Activated naive CD4-positive, alpha-beta T cell treated with Interleukin-2 at 50 U/mL for 16 hours (primary cell): ENCODE data around the gene PLCH2.
A peak's percentile ranks its signal among the peaks of the same experiment; 100 is the strongest.
"Not testable (repeated sequence)": the region's sequence is repeated elsewhere in the genome, so short reads cannot be mapped to it uniquely, and the experiment has no call there.

Experiments used
- DNase-seq: peaks from one replicate; pipeline ENCODE4 v3.0.0-alpha.2; 2020

PLCH2 gene

DNA sequence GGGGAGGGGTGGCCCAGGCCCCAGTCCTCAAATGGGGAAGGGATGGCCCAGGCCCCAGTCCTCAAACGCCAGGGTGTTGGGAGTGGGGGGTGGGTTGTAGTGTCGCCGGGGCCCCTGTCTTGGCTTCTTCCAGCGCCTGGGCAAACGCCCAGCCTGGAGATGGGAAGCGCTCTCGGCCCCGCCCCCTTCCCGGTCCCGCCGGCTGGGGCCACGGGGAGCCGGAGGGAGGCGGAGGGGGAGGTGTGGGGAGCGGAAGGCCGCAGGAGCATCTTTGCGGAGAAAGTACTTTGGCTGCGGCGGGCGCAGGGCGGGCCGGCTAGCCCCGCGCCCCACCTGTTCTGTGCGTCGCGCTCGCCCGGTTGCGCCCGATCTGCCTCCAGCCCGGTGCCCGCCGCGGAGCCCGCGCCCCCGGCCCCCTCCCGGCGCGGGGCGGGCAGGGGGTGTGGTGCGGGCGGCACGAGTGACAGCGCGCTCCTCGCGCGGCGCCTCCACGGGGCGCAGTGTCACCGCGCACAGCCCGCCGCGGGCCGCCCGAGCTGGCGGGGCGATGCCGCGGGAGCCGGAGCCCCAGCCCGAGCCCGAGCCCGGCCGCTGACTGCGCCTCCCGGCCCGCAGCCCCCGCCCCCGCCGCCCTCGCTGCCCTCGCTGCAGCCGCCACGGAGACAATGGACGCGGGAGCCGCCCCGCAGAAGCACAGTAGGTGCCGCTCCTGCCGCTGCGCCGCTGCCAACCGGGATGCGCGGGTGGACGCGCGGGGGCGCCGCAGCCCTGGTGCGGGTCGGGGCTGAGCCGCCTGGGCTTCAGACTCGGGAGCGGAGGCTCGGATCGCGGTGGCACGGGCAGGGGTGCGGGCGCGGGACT, 32.6 kb upstream of the PLCH2 start:
- DNase-seq = peak; percentile 16

DNA sequence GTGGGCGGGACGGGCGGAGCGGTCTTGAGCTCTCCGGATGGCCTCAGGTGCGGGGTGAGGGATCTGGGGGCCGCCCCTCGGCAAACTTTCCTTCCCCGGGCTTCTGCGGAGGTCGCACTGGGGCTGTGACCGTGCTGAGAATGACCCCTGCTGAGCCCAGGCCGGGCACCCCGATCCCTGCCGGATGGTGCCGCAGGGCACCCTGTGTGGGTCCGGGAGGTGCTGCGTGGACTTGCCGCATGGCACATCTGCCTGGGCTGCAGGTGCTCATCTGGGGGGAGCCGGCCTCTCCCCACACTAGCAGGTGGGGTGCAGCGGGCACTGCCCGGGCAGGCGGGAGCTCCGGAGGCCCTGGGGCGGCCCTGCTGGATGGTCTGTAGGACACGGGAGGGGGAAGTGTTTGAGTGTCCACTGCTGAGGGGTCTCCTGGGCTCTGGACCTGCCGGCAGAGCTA, 31.9 kb upstream of the PLCH2 start:
- DNase-seq = no peak

DNA sequence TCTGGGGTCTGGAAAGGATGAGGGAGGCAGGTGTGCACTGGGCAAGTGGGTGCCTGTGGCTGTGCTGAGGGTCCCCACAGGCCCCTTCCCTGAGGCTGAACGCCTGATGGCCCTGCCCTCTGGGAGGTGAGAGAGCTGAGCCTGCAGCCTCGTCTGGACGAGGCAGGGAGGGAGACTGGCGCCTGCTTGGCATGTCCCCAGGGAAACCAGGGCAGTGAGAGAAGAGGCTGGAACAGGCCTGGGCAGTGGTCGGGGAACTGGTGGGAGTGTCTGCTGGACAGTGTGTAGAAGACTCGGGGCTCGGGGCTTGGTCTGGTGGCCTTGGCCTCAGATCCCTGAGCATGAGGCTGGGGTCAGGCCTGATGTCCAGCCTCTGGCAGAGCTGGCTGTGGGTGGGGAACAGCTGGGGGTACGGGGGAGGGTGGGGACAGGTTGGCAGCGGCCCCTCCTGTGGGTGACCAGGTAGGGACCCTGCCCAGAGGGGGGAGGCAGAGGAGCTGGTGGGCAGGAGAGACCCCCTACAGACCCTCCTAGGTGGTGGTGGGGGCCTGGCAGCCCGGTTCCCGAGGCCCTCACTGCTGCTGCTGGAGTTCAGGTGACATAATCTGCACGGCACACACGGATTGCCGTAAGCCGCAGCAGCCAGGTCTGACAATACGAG, 30.8 kb upstream of the PLCH2 start:
- no peak for DNase-seq

DNA sequence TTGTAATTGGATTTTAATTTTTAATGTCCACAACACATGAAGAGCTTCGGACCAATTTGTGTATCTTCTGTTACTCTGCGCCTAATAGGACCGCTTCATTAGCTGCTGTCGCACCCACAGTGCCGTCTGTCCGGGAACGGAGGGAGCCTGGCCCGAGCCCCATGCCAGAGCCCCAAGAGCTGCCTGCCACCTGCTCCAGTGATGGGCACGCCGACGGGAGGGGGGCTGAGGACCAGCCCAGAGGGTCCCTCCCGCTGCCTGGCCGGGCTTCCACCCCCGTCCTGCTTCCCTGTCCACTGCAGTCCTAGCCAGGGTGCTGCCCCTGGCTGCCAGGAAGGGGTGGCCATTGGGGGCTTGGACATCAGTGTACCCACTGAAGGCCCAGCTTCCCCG, 30.3 kb upstream of the PLCH2 start:
- no peak for DNase-seq

DNA sequence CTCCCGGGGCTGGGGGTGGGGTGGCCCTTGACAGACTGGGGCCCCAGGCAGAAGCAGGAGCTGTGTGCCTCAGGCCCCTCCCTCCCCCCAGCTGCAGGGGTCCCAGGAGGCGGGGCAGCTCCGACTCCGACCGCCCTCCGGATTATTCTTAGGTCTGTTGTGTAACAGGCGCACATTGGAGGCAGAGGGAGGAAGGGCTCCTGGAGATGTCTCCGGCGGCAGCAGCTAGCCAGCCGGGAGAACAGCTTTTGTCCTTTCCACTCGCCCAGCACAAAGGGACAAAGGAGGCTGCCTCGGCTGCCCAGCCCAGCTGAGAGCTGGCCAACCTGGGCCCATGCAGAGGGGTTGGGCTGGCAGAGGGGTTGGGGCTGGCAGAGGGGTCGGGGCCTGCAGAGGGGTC, 29.7 kb upstream of the PLCH2 start:
- DNase-seq = no peak

DNA sequence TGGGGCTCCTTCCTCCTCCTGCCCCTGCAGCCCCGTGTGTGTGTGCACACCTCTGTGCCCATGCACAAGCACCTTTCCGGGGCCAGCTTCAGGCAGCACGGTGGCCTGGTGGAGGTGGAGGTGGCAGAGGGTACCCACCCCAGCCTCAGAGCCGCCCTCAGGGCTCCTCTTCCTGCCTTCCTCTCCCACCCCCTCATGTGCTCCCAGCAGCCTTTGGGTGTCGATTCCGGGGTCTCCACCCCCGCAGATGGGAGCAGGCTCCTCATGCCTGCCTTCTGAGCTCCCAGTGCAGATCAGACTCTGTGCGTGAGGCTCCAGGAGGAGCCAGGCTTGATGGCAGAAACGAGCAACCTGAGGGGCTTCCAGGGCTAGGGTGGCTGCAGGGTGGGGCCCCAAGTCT, 29.2 kb upstream of the PLCH2 start:
- DNase-seq = no peak

DNA sequence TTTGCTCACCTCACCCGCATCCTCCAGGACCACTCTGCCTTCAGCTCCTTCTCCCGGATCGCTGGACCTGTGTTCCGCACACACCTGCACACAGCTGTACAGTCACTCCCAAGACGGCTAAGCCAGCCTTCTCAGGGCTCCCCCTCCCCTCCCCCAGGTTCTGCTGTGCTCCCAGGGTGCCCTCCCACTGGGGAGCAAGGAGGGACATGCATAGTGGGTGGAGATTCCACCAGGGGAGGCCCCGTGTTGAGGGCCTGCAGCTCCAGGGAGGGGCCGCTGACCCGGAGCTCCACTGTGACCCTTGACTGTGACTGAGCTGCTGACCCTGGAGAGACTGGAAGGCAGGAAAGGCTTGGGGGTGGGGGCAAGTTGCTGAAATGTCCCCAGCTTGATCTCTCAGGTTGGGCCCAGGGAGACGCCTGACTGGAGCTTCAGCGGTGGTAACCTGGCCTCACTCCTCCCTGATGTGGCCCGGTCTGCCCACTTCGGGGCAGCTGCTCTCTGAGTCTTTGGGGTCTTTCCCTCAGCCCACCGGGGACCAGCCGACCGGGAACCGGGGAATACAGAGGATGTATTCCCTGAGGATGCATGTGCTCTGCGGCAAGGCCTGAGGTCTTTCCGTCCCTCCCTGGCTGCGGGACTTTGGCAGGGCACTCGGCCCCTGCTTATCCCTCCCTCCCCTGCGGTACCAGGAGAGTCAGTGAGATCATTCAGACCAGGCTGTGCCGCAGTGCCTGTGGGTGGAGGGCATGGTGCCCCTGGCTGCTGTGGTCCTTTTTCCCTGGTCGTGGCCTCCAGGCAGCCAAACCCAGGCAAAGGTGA, 28.6 kb upstream of the PLCH2 start:
- no peak for DNase-seq

DNA sequence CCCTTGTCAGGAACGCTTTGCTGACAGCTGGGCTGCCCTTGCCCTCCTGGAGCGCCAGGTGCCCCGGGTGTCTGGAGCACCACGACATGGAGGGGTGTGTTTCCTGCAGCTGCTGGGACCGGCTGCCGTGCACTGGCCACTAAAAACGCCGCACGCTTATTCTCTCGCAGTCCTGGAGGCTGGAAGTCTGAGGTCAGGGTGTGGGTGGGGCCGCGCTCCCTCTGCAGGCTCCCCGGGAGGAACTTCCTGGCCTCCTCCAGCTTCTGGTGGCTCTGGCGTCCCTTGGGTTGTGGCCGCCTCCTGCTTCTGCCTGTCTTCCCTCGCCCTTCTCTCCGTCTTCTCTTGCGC, 28.0 kb upstream of the PLCH2 start:
- no peak for DNase-seq

DNA sequence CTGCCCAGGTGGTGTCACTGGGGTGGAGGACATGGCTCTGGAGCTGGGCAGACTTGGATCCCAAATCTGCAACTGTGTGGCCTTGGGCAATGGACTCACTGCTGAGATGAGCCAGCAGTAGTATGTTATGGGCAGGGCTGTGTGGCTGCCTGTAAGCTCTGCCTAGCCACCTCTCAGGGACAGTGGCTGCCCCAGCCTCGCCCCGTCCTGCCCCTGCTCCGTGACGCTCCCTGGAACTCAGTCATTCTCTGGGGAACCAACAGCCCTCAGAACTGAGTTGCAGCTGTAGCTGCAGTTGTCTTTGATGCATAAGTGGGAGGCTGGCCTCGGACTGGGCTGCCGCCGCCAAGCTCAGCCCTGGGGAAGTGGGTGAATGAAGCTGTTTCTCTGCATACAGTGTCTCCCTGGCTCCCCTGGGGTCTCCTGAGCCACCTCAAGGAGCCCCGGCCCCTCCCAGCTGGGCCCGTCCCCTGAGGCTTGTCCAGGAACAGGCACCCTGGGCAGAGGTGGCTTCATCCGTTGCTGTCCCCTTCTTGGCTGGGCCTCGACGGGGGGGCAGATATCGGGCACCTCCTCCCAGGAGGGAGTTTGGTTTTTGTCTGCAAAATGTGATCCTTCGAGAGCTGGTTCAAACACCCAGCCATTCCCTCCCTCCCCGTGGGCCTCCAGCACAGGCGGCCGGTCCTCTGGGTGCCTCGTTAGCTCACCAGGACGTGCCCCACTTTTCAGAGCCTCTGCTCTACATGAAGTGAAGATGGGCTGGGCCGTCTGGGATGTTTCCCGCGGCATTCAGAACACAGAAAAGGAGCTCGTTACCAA, 26.2 kb upstream of the PLCH2 start:
- no peak for DNase-seq

DNA sequence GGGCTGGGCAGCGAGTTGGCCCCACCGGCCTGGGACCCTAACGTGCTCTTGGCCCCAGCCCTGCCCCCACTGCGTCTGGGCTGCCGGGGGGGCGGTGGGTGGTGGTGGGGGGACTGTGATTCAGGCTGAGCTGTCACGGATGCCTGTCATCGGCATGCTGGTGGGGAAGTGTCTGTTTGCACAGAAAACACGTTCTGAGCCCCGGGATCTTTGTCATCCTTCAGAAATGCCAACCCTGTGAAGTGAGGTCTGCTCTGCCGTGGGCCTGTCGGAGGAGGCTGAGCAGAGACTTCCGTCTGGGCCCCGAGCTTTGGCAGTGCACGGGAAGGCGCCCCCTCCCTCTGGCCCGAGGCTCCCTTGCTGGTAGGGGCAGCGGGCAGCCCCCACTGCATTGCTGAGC, 24.3 kb upstream of the PLCH2 start:
- DNase-seq = no peak

DNA sequence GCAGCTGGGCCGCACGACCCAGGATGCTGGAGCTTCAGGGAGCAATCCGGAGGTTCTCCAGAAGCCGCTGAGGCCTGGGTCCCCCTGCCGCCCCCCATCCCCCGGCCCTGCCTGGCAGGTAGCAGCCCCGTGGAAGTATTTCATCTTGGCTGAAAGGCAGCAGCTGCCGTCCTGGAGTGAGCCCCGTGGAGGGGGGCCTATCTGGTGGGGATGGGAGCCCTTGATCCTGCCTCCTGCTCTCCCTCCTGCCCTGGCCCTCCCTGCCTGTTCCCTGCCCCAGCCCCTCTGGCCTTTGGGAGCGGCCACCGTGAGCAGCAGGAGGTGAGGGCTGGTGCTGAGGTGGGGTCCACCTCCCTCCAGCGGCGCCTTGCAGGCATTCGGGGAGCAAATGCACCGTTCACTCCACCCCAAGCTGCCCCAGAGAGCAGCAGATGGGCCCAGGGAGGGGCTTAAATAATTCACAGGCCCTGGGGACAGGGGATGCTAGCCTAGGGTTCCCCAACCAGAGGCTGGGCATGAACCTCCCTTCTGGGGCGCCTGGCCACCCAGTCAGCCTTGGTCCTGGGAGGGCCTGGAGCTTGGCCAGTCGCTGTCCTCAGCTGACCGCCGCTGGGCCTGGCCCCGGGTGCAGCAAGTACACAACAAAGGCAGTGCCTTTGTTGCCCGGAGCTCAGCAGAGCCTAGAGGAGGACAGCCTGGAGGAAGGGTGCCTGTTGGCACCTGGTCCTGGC, 23.7 kb upstream of the PLCH2 start:
- DNase-seq = no peak

DNA sequence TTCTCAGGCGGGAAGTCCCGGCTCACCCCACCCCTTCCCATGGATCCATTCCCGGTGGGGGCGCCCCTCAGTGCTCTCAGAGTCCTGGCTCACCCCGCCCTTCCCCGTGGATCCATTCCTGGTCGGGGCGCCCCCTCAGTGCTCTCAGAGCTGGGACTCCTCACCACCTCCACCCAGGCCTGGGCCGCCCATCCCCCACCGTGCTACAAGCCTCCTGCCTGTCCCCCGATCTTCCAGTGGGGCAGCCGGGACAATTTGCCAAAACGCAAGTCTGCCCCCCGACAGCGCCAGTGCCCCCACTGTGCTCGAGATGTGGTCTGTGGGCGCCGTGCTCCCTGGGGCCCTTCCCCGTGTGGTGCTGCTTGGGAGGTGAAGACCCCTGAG, 23.2 kb upstream of the PLCH2 start:
- no peak for DNase-seq

DNA sequence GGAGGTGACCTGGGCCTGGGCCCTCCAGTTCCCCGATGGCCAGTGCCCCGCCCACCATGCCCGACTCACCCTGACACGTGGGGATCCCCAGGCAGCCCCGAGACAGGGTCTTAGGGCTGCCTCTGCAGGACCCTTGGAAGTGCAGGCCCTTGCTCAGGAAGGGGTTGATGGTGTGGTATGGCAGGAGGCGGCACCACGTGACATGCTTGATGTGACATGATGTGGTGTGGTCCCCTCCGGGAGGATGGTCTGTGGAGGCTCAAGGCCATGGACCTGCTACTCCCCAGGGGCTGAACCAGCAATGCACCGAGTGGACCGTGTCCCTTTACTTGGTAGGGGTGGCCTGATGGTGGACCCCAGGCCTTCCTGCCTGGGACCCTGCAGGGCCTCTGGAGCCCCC, 21.9 kb upstream of the PLCH2 start:
- DNase-seq = no peak

DNA sequence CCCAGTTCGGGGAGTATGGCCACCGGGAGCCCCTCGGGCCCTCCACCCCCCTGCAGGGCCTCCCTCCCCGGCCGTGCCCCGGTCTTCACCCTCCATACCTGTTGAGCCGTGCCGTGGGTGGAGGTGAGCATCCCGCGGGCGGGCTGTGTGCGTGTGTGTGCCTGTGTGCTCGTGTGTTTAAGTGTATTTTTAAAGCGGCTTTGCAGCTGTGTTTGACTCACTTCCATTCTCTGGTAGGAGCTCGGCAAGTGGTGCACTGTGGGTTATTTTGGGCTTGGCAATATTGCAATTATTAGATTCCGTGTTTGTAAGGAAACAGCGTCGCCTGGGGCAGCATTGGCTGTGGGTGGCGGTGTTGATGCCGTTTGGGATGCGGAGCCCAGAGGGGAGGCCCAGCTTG, 20.3 kb upstream of the PLCH2 start:
- DNase-seq = no peak

DNA sequence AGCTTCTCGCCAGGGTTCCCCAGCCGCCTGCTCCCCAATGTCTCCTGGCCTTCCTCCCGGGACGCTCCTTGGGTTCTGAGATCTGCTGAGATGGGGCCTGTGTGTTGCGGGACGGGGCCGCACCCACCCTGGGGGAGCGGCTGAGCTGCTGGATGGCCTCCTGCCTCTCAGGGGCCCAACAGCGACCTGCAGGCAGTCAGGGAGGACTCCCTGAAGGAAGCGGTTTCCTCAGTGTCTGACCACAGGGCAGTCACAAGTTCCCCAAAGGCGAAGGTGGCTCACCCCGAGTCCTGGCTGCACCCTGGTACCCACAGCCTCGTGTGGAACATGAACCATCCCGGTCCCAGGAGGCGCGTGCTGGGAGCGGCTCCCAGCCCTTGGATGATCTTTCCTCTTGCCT, 18.6 kb upstream of the PLCH2 start:
- no peak for DNase-seq

DNA sequence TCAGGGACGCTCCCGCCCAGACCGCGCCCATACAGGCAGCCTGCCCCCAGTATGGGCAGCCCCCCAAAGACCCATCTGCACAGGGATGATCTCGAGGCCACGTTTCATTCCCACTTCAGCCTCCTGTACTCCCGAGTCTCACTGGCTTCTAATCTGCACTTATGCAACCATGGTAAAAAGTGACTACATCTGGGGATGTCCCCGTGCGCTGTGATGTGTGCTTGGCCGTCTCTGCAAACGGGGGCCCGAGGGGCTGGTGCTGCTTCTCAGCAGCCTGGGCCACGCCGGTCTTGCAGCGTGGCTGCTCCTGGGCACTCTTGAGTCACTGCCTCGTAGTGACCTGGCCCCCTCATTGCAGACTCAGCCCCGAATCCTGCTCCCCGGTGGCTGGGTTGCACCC, 17.4 kb upstream of the PLCH2 start:
- DNase-seq = no peak

DNA sequence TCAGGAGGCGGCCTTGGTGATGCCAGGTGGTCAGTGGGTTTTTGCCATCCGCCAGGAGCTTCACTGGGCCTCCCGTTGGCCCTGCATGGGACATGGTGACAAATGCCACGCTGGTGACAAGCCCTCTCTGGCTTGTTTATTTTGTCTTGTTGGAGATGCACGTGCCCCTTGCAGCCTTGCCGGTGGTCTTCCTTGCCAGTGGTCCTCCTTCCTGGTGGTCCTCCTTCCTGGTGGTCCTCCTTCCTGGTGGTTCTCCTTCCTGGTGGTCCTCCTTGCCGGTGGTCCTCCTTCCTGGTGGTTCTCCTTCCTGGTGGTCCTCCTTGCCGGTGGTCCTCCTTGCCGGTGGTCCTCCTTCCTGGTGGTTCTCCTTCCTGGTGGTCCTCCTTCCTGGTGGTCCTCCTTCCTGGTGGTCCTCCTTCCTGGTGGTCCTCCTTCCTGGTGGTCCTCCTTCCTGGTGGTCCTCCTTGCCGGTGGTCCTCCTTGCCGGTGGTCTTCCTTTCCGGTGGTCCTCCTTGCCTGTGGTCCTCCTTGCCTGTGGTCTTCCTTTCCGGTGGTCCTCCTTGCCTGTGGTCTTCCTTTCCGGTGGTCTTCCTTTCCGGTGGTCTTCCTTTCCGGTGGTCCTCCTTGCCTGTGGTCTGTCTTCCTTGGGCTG, 16.9 kb upstream of the PLCH2 start:
- DNase-seq = not testable (repeated sequence)

DNA sequence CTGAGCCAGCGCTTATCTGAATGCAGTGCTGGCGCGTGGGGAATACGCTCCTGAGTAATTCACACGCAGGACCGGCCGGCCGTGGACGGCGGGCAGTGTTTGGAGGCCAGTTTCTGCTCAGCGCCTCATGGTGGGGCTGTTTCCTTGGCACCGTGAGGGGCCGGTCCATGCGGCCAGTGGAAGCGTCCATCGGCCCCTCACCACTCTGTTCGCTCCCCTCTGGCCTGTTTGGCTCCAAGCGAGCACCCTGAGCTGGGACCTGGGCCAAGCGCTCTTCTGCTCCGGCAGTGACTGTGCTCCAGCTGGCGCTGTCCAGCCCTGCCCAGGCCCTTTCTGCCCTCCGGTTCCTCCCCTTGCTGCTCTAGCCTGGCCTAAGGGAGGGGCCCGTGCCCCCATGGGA, 16.3 kb upstream of the PLCH2 start:
- DNase-seq = no peak

DNA sequence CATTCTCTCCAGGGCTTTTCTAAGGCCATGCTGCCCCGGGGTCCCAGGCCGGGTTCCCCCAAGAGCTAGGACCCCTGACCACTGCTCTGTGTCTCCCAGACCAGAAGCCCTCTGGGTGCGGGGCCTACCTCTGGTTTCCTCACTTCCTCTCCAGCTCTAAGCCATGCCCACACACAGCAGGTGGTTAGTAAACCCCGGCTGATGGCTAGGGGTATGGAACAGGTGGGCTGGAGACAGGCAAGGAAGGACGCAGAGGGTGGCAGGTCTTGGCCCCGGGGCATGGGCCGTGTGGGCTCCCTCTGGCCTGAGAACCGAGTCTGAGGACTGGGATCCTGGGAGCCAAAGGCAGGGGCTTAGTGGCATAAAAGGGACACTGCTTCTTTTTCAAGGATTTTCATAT, 15.9 kb upstream of the PLCH2 start:
- no peak for DNase-seq

DNA sequence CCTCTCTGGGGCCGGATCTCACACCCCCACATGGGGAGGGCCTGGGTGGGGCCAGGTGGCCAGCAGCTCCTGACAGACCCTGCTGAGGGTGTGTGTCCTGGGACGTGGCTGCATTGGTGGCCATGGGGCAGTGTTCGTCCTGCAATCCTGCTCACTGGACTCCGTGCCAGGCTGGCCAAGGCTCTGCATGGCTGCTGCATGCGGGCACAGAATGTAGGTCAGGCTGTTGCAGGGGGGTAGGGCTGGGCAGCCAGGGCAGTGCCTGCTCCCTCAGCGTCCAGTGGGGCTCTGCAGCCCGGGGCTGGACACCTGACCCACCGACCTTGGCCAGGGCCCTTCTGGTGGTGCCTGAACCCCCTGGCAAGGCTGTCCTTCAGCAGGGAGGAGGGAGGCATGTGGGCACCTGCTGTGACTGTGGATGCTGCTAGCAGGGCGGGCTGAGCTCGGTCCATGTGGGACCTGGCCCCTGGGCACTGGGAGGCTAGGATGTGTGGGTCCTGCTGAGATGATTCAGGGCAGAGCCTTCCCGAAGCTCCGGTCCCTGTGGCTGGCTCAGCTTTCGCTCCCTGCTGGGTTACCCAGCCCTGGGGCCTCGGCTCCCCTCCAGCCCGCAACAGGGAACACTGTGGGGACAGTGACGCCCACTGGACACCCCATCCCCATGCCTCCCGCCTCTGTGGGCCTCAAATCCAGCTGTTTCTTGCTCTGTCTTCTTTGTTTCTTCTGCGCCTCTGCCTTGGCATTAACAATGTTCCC, 14.9 kb upstream of the PLCH2 start:
- DNase-seq = no peak

DNA sequence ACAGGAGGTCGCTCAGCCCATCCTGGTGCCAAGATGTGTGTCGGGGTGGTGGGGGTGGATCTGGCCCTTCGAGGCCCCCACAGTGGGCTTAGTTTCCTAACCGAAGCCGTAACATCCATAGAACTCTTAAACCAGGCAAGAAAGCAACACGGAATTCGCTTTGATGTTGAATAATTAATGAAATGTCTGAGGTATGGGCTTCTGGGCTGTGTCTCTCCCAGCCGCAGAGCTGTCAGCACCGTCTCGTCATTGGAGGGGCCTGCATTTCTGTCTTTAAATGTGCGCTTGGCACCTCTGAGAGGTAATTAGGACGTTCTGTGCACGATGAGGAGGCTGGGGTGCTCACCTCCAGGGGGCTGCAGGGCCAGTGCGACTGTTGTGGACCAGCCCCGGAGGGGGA, 13.3 kb upstream of the PLCH2 start:
- DNase-seq = no peak
